CD4-positive, alpha-beta T cell treated with Interleukin-1 beta for 1 hour (primary cell): ENCODE data around the gene CBFA2T3.
"Not testable (repeated sequence)": the region's sequence is repeated elsewhere in the genome, so short reads cannot be mapped to it uniquely, and the experiment has no call there.

ENCODE experiments used
- DNase-seq, 2 donors: peaks; one replicate each; pipeline ENCODE4 v3.0.0-alpha.2; 2020 to 2022

The CBFA2T3 gene

DNA sequence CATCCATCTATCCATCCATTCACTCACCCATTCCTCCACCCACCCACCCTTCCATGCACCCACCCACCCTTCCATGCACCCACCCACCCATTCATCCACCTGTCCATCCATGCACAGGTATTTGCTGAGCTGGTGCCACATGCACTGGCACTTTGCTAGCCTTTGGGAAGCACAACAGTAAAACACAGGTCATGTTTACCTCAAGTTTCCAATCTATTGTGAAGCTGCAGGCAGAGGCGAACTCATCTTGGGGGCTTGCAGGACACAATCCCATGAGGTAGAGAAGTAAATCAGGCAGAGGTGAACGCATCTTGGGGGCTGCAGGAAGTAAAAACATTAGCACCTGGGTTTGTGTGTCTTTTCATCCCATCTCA, 35.6 kb upstream of the CBFA2T3 start:
- DNase-seq, result no peak

DNA sequence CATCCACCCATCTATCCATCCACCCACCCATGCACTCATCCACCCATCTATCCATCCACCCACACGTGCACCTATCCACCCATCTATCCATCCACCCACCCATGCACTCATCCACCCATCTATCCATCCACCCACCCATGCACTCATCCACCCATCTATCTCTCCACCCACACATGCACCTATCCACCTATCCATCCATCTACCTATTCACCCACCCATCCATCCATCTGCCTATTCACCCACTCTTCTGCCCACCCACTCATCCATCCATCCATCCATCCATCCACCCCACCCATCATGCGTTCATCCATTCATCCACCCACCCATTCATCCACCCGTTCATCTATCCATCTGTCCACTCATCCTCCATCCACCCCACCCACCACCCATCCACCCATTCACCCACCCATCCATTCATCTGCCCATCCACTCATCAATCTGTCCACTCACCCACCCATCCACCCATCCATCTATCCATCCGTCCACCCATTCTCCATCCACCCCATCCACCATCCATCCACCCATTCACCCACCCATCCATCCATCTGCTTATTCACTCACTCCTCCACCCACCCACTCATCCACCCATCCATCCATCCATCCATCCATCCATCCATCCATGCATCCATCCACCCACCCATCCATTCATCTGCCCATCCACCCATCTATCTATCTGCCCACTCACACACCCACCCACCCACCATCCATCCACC, 35.1 kb upstream of the CBFA2T3 start:
- DNase-seq, result no peak

DNA sequence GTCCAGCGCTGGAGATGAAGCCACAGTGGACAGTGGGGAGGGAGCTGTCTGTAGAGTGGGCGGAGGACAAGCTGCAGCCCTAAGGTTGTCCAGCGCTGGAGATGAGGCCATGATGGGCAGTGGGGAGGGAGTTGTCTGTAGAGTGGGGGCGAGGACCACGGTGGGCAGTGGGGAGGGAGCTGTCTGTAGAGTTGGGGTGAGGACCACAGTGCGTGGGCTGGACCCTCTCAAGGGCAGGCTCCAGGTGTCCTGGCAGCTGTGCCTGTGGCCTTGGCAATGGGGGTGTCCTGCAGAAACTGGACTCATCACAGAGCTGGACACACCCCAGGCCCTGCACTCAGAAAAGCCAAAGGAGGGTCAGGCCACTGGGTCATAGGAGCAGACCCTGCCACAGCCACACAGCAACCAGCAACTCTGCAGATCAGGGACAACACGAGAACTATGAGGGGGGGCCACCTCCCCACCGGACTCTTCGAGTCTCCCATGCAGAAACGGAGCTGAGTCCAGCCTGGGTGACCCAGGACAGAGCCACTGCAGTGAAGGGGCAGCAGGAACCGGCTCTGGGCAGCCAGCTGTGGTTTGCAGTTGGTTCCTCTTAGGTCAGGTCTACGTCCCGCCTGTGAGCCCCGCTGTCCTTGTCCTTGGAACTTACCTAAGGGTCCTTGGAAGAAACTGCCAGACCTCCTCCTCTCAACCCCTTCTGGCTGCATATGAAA, 33.4 kb upstream of the CBFA2T3 start:
- DNase-seq, result no peak

DNA sequence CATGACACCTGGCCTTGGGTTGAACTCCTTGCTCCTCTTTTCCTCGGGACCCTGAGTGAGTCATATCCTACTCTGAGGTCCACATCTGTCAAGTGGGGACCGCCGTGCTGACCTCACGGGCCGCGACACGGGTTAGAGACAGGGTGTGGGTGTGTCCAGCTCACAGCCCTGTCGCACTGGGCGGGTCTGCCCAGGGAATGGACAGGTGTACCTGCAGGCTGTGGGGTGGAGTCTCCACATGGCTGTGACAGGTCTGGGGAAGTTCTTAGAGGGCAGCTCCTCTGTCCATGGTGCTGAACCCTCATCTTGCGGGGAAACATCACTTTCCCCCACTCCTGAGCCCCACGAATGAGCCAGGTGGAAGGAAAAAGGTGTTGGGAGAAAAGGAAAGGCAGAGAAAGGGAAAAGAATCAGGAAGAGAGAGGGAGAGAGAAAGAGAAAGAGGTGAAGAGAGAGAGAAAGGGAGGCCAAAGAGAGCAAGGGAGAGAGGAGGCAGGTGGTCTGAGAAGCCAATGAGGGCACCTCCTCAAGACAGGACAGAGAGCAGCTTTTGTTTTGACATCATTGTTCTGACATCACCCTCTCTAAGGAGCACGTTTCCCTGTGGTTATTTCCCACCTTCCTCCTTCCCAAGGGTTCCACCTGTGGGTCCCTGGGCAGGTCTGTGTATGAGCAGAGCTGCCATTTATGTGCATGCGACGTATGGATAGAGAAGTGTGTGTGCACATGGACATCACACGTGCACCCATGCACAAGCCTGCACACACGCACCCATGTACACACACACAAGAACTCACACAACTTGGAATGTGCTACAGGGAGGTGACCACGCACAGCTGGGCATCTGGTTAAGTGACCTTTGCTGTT, 32.6 kb upstream of the CBFA2T3 start:
- peak in 1 of 2 donors; percentile 15 for DNase-seq

- not testable (repeated sequence) for DNase-seq
Observed at GRCh38 chr16:89008796-89009195, 31.8 kb upstream of the CBFA2T3 start.

DNA sequence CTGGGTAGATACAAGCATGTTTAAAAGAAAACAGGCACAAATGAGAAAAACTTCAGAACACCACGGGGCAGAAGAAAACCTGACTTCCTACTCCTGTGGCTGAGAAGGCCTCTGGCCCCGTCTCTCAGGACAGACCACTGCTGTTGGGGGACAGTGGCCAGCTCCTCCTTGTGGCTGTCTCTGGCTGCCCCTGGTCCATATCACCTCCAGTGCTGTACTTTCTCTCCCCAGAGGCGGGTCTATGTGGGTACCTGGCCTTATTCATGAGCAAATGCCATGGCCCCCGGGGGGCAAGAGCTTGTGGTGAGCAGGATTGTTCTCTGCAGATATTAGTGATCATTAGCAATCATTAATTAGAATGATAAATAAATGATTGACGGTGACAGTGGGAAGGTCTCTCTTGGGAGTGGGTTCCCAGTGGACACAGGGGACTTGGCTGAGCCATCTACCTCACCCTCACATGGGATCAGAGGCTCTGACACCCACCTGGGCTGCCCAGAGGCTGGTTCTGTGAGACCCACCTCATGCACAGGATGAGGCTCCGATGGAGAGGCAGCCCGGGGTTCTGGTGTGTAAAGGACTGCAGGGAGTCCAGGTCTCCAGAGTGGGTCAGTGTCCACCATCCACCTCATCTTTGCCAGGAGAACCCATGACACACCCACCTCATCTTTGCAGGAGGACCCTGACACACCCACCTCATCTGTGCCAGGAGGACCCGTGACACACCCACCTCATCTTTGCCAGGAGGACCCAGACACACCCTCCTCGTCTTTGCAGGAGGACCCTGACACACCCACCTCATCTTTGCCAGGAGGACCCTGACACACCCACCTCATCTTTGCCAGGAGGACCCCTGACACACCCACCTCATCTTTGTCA, 30.6 kb upstream of the CBFA2T3 start:
- DNase-seq, result no peak

DNA sequence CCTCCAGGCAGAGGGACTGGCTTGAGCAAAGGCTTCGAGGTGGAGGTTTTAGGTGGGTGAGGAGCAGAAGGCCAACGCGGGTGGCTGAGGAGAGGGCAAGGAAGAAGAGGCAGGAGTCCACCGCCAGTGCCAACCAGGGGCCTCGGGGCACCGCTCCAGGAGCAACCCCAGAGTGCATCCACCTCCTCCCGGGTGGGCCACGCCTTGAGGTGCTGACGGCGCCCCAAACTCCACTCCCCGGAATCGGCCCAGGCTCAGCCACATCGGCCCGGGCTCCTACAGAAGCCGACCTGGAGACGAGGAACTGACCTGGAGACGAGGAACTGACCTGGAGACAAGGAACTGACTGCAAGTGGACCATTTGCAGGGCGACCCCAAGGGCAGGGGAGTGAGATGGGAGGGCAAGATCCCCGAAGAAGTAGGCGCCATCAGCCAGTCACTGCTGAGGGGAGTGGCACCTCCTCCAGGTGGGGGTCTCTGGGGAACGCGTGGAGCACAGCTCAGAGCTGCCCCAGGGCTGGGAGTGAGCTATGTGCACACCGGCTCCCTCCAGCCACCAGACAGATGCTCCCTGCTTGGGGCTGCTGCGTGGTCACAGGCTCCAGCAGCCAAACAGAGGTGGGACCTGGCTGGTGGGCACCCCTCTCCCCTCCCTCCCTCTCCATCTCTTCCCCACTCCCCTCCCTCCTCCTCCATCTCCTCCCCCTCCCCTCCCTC, 29.2 kb upstream of the CBFA2T3 start:
- DNase-seq, result no peak

DNA sequence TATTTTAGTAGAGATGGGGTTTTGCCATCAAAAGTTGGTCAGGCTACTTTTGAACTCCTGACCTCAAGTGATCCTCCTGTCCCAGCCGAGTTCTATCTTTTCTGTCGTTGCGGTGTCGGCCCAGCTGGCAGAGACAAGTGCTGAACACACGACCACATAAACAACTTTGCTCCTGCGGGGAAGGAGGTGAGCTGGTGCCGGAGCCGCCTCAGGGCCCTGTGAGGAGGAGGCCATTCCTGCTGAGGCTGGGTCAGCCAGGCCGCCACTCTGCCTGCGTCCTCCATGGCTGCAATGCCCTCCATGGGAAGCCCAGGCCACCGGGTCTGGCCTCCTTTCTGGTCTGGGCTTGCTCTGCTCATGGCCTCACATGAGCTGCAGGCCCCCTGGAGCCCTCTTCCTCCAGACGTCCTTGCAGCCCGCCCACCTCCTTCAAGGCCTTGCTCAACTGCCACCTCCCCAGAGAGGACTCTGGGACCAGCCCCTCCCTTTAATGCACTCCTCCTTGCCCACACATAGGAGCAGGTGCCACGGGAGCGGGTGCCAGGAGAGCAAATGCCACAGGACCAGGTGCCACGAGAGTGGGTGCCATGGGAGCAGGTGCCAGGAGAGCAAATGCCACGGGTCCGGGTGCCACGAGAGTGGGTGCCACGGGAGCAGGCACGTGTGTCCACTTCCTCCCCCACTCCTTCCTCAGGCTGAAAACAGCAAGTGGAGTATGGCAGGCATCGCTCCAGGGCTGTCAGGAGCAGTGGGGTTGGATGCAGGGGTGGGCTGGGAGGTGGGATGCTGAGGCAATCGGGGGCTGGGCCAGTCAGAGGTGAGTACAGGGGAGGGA, 28.4 kb upstream of the CBFA2T3 start:
- no peak for DNase-seq

- no peak for DNase-seq
Observed at GRCh38 chr16:89004209-89004831, 27.3 kb upstream of the CBFA2T3 start.

GRCh38 chr16:89003831-89004208, 26.8 kb upstream of the CBFA2T3 start:
- no peak for DNase-seq

GRCh38 chr16:89002851-89003830, 26.1 kb upstream of the CBFA2T3 start:
- no peak for DNase-seq

DNA sequence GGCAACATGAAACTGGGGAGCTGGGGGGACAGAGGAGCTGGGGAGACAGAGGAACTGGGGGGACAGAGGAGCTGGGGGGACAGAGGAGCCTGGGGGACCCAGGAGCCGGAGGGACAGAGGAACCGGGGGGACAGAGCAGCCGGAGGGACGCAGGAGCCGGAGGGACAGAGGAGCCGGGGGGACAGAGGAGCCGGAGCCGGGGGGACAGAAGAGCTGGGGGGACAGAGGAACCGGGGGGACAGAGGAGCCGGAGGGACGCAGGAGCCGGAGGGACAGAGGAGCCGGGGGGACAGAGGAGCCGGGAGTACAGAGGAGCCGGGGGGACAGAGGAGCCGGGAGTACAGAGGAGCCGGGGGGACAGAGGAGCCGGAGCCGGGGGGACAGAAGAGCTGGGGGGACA, 25.1 kb upstream of the CBFA2T3 start:
- DNase-seq, result not testable (repeated sequence)

GRCh38 chr16:89001117-89002027, 24.4 kb upstream of the CBFA2T3 start:
- DNase-seq, result no peak

DNA sequence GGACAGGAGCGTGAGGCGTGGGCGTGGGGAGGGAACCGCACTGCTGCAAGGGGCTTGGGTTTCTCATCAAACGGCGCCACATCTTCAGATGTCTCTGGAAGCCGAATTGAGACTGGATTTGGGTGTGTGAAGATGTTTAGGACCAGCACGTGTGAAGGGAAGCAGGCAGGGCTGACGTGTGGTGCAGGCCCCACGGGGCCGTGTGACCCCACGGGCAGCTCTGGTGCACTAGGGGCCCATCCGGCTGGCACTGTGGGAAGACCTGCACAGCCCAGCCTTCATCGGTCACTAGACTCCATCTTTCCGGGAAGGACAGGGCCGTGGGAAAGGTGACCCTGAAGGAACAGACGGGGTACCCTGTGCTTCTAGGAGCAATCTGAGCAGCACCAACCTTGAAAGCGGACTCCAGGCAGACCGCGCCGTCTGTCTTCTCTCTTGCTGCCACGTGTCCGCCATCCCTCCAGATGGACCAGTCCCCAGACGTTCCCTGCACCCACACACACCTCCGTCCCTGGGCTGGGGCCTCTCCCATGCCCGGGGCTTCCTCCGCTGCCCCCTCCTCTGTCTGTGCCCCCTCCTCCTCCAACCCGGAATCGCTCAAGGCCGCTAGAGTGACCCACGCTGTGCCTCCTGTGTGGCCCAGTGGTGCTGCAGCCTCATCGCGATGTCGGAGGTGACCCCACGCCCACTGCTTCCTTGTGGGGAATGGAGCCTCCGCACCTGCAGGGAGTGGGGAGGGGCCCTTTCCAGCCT, 23.4 kb upstream of the CBFA2T3 start:
- no peak for DNase-seq

DNA sequence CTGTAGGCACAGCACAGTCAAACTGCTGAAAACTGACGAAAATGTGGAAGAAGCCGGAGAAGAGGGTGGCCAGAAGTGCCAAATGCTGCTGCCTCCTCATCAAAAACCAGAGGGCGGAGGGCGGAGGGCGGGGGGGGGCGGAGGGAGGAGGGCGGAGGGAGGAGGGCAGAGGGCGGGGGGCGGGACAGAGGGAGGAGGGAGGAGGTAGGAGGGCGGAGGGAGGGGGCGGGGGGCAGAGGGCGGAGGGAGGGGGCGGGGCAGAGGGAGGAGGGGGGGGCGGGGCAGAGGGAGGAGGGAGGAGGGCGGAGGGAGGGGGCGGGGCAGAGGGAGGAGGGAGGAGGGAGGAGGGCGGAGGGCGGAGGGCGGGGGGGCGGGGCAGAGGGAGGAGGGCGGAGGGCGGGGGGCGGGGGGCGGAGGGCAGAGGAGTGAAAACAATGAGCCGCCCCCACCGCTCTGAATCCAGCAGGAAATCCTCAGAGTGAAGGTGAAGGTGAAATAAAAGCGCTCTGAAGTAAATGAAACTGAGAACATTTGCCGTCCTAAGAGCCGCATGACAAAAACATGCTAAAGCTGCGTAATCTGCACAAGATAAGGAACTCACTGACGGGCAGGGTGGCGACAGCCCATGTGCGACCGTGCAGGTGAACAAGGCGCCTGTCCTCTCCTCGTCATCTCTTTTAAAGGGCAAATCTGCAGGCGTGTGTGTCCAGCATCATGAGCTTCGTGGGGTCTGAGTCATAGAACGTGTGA, 22.6 kb upstream of the CBFA2T3 start:
- DNase-seq, result peak in 1 of 2 donors; percentile 8

DNA sequence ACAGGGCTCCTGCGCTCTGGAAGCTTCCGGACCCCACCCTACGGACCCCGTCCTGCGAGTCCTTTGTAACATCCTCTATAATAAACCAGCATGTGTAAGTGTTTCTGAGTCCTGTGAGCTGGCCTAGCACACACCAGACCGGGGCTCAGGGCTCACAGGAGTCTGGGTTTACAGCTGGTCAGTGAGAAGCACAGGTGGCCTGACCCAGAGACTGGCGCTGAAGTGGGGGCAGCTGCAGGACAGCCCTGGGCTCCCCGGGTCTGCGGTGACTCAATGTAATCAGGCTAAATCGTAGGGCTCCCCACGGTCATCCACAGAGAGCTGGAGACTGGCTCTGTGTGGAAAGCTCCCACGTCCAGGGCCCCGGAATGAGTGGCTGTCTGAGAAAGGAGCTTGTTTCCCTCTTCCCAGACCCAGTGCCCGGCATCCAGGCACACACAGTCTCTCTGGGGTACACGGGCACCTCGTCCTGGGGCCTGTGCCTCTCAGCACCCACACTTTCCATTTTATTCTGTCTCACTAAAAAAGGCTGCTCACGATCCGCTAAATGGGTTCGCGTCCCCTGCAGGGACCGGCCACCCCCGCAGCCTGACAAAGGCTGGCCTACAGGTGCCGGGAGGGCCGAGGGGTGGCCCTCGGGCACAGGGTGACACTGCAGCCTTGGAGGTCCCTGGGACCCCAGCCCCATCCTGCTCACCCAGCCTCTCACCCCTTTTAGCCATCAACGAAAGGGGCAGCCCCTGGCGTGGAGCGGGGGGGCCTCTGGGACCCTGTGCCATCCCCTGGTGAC, 18.9 kb upstream of the CBFA2T3 start:
- no peak for DNase-seq
